KMS-11 (cell line): ENCODE results near the gene DLG2.

Experiments
- H2AFZ ChIP-seq: fragments of 200-600 bp; sonication (generic); 2 replicates; pipeline ENCODE4 v1.6.1; 2016; ENCODE audit warnings: antibody characterized with exemption, mixed run types, low read depth
- H3K27ac ChIP-seq: fragments of 200-600 bp; sonication (generic); 2 replicates; pipeline ENCODE4 v1.6.1; 2016; ENCODE audit warnings: mild to moderate bottlenecking, mixed run types
- H3K27me3 ChIP-seq: fragments of 200-600 bp; sonication (generic); 2 replicates; pipeline ENCODE4 v1.6.1; 2017; ENCODE audit warnings: mild to moderate bottlenecking, low read depth, mixed run types, moderate library complexity; ENCODE audit not compliant: insufficient read depth
- H3K36me3 ChIP-seq: fragments of 200-600 bp; sonication (generic); 2 replicates; pipeline ENCODE4 v1.6.1; 2017; ENCODE audit warnings: mild to moderate bottlenecking, mixed run types; ENCODE audit not compliant: insufficient read depth
- H3K4me1 ChIP-seq: fragments of 200-600 bp; sonication (generic); 2 replicates; pipeline ENCODE4 v1.6.1; 2016; ENCODE audit warnings: mild to moderate bottlenecking, low read depth, mixed run types; ENCODE audit not compliant: poor library complexity, severe bottlenecking
- H3K4me2 ChIP-seq: fragments of 200-600 bp; sonication (generic); 2 replicates; pipeline ENCODE4 v1.7.0; 2016; ENCODE audit warnings: mild to moderate bottlenecking, mixed run types
- H3K4me3 ChIP-seq: fragments of 200-600 bp; sonication (generic); IDR thresholded peaks from 2 replicates; pipeline ENCODE4 v1.6.1; 2017; ENCODE audit warnings: low read depth, low read length, mixed read lengths; ENCODE audit not compliant: insufficient read depth
- H3K79me2 ChIP-seq: fragments of 200-600 bp; sonication (generic); 2 replicates; pipeline ENCODE4 v1.6.1; 2016; ENCODE audit warnings: low read depth, mixed run types; ENCODE audit not compliant: insufficient read depth
- H3K9ac ChIP-seq: fragments of 200-600 bp; sonication (generic); 2 replicates; pipeline ENCODE4 v1.6.1; 2016; ENCODE audit warnings: mild to moderate bottlenecking, mixed run types
- H4K20me1 ChIP-seq: fragments of 200-600 bp; sonication (generic); 2 replicates; pipeline ENCODE4 v1.6.1; 2016; ENCODE audit warnings: mild to moderate bottlenecking, mixed run types; ENCODE audit not compliant: insufficient read depth
- TF ChIP-seq, protein P1 (sequence below): fragments of 200-600 bp; sonication (generic); conservative IDR thresholded peaks from 2 replicates; pipeline ENCODE4 v1.6.1; 2017; ENCODE audit warnings: low read depth, mild to moderate bottlenecking, antibody characterized with exemption, low read length, moderate library complexity, mixed read lengths

Gene DLG2

DNA sequence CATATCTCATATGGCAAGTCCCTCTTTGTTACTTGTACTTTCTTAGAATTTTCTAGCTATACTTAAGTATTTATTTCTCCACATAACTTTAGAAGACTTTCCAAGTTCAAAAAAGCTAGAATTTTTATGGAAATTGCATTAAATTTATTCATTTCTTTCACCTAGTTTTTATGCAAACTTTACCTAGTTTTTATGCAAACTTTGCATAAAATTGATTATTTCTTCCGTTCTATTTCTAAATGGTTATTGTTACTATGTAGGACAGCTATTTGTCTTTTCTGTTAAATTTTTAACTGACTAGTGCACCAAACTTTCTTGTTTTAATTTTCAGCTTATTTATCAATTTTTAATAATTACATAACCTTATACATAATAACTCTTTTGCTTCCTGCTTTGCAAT is 41.0 kb upstream of the DLG2 start:
- Histone ChIP-seq H3K4me1 (peaks cover 7% of the 10 kb centered on the region), H3K27me3 (no peaks in the 10 kb centered on the region), H3K27ac (no peak overlapping the region), H3K9ac (no peak overlapping the region), H3K4me2 (no peak overlapping the region), H3K36me3 (no peaks in the 10 kb centered on the region), H4K20me1 (peaks cover 4% of the 10 kb centered on the region), H3K79me2 (peaks cover 17% of the 10 kb centered on the region), H3K4me3 (no peak overlapping the region), H2AFZ (no peak overlapping the region)
- TF ChIP-seq, protein P1, sequence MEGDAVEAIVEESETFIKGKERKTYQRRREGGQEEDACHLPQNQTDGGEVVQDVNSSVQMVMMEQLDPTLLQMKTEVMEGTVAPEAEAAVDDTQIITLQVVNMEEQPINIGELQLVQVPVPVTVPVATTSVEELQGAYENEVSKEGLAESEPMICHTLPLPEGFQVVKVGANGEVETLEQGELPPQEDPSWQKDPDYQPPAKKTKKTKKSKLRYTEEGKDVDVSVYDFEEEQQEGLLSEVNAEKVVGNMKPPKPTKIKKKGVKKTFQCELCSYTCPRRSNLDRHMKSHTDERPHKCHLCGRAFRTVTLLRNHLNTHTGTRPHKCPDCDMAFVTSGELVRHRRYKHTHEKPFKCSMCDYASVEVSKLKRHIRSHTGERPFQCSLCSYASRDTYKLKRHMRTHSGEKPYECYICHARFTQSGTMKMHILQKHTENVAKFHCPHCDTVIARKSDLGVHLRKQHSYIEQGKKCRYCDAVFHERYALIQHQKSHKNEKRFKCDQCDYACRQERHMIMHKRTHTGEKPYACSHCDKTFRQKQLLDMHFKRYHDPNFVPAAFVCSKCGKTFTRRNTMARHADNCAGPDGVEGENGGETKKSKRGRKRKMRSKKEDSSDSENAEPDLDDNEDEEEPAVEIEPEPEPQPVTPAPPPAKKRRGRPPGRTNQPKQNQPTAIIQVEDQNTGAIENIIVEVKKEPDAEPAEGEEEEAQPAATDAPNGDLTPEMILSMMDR: no peak

- Histone ChIP-seq H2AFZ (no peak overlapping the region), H4K20me1 (peaks cover 17% of the 10 kb centered on the region), H3K9ac (no peak overlapping the region), H3K27ac (no peak overlapping the region), H3K4me2 (no peak overlapping the region), H3K79me2 (peaks cover 32% of the 10 kb centered on the region), H3K4me3 (no peak overlapping the region), H3K4me1 (peaks cover 12% of the 10 kb centered on the region), H3K36me3 (no peaks in the 10 kb centered on the region), H3K27me3 (no peaks in the 10 kb centered on the region)
- TF ChIP-seq, protein P1: no peak
Measured at GRCh38 chr11:85666687-85667086, 39.5 kb upstream of the DLG2 start.

DNA sequence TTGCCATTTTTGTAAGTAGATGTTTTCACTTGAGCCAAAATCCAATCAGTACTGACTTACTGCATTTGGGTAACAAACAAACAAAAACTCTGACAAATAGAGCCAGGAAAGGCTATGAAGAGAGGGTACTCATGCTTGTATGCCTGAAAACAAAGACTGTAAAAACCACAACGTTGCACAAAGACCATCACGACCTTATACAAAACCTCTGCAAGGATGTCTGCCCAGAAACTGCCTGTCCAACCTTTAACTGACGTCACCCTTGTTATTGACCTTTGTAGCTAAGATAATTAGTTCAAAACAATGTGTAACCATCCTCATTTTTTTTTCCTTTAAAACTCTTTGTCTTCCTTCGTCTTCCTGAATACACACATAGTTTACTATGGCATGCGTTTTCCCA is 38.6 kb upstream of the DLG2 start:
- peak overlapping the region; percentile 98 for H3K27ac ChIP-seq
- H3K4me3 ChIP-seq: no peak overlapping the region
- peaks cover 41% of the 10 kb centered on the region for H3K79me2 ChIP-seq
- peak overlapping the region; percentile 82 for H2AFZ ChIP-seq
- TF ChIP-seq, protein P1: no peak
- H3K4me2 ChIP-seq: peak overlapping the region; percentile 97
- no peaks in the 10 kb centered on the region for H3K27me3 ChIP-seq
- H3K36me3 ChIP-seq: no peaks in the 10 kb centered on the region; the same call in 1 of the 2 replicates
- peaks cover 25% of the 10 kb centered on the region for H4K20me1 ChIP-seq
- H3K4me1 ChIP-seq: peaks cover 22% of the 10 kb centered on the region
- H3K9ac ChIP-seq: peak overlapping the region; percentile 99

DNA sequence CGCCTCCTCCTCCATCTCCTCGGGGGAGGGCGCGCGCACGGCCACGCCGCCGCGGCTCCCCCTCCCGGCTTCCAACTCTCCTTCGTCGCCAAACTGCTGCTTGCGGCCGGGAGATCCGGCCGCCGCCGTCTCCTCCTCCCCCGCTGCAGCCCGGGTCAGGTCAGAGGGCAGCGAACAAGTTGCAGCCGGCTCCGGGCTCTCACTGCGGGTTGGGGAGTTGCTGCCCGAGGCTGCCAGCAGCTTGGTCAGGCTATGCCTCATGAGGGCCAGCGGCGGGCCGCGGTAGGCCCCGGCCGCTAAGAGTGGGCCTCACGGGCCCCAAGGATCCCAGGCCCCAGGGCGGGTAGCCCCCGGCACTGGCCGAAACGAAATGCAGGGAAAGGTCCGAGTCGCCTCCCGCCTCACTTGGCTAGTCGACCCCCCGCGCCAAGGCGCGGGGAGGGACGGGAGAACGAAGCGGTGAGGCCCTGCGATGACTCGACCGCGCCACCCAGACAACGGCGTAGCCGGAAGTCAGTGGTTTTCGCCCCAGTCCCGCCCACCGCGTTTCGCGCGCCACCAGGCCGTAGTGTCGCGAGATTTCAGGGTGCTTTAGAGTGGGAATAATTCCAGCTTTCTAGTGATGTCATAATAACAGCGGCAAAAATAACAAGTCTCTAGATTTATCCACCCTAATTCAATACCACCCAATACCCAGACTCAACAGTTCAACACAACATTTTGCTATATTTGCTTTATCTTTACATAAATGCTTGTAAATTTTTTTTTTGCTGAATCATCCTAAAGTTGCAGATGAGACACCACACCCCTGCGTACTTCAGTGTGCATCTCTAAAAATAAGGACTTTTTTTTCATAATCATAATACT is 37.7 kb upstream of the DLG2 start, which contains the start of gene CREBZF:
Gene CREBZF (minus strand): TSS at position 515 of the 867 bp plus-strand sequence. CDS start 254 bp downstream, at position 261.
- Histone ChIP-seq H2AFZ (peak within 1 kb of the TSS; percentile 82), H3K4me3 (no peak within 1 kb of the TSS), H3K27me3 (no peaks in the 10 kb centered on the region), H3K9ac (peak within 1 kb of the TSS; percentile 99), H3K27ac (peak within 1 kb of the TSS; percentile 98), H3K79me2 (peaks cover 50% of the 10 kb centered on the region), H3K4me2 (peak within 1 kb of the TSS; percentile 97), H4K20me1 (peaks cover 25% of the 10 kb centered on the region), H3K4me1 (peaks cover 31% of the 10 kb centered on the region), H3K36me3 (peaks cover 5% of the 10 kb centered on the region; the same call in 1 of the 2 replicates)
- TF ChIP-seq, protein P1: no peak; the same call in 1 of the 2 replicates
